HG03196 (cell line): ENCODE data around the gene METTL16.

Experiments used
- ATAC-seq: cut with Tn5 transposase; IDR thresholded peaks from one replicate; pipeline ENCODE4 v1.9.1; 2021; ENCODE audit not compliant: unreplicated experiment

Gene METTL16

DNA sequence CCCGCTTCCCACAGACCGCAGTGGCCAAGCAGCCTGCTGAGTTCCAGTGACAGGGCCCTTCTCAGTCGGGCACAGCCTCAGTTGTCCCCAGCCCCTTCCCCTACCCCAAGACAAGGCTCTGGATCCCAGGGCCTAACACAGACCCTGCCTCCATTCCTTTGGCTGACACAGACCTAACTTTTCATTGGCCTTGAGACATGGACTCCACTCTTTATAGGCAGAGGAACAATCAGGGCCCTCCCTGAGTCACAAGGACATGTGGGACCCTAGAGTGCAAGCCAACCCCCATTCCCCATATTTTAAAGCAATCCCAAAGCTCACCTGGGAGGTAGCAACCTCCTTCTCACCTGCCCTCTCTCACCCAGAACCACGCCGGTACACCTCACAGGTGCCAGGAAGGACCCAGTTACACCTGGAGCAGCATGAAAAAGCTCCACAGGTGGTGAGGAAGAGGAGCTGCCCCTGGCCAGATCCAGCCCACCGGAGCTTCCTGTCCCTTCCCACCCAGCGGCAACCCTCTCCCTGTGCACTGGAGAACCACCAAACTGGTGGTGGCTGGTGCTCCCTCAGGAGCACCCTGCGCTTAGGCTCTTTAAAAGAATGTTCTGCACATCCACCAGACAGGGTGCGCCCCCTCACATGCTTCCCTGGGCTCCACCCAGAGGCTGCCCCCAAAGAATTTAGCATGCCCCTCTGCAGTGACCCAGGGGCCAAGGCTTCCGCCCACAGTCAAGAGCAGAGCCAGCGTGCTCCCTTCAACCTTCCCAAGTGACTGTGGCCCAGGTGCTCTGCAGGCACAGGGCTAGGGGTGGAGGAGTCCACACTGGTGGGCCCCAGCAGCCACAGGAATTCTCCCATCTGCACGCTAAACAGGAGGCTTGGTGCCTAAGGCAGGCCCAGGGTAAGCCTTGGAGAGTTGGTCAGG lies 114.2 kb downstream of the METTL16 start:
- no peak for ATAC-seq

DNA sequence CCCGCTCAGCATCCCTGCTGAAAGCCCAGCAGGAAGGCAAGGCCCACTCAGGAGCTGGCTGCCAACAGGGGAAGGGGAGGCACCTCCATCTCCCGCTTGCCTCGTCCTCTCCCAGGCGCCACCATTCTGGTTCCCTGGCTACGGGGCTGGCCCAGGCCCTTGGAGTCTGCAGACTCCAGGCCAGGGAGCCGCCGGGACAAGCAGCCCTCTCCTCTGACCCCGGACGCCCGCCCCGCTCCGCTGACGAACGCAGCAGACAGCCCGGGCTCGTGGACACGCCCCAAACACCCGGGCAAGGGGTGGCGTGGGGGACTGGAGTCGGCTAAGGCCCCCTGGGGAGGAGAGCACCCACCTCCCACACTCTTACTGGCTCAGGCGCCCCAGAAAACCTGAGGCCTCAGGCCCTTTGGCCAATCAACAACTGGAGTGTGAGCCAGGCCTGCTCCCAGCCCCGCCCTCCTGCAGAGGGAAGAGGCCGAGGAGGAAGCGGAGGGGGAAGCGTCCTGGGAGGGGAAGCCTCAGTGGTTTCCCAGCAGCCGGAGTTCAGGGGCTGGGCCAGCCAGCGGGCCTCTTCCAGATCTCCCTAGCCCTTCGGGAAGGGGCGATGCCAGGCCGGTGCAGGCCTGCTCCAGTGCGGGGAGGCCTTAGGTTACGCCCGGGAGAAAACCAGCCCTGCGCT lies 115.0 kb downstream of the METTL16 start:
- ATAC-seq, result no peak

GRCh38 chr17:2396192-2396567 lies 115.5 kb downstream of the METTL16 start:
- ATAC-seq, result no peak

GRCh38 chr17:2395258-2396181 lies 116.2 kb downstream of the METTL16 start:
- no peak for ATAC-seq

- no peak for ATAC-seq
These were observed 116.9 kb downstream of the METTL16 start for GRCh38 chr17:2394775-2395201.

DNA sequence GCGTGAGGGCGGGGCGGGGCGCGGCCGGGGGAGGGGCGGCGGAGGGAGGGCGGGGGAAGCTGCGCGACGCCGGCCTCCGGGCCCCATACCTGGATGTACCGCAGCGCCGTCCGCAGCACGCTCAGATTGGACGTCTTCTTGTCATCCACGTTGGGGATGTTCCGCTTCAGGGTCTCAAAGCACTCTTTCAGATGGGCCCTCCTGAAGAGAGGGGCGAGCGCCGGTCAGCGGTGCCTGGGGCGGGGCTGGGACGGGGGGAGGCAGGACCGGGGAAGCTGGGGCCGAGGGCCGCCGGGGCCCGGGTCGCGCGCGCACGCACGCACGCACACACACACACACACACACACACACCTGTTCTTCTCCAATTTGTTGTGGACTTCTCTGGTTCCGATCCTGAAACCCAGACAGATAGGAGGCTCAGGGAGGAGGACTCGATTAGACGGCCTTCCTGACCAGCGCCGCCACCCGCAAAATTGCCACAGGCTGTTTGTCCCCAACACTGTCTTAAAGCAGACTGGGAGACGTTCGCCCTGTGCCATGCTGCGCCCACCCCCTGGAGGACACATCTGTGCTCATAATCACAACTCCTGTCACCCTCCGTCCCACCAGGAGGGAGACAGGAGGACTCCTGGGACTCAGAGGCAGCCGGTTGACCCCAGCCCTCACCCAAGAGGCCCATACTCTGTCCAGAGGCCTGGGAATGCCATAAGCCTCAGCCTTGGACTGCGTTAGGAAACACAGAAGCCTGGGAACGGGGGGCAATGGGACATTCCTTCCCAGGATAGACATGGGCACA lies 117.5 kb downstream of the METTL16 start:
- no peak for ATAC-seq

DNA sequence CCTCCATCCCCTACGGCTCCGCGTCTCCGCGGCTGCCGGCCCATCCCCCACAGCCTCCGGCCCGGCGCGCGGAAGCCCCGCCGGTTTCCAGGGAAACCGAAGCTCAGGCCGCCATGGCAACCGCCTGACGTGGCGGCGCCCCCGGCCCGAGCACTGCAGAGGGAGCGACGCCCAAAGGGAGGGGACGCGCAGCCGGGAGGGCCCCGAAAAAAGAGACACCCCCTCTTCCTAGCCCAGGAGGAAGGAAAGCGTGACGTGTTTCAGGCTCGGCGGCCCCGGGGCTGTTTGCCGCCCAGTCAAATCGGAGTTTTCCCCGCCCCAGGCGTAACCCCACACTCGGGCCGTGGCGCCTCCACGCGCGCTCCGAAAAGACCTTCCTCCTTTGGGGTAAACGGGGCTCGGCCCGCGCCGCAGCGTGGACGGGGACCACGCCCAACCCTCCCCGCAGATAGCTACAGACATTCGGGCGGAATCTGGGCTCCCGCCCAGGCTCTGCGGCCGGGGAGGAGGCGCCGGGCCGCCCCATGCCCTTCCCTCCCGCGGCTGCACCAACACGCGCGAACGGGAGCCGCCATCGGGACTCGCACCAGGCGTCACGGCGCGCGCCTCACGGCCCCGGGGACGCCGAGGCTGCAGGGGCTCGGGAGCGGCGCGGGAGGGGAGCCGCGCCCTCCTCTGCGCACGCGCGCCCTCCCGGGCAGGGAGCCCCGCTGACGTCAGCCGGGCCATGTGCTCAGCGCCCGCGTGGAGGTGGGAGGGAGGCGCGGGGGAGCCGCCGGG lies 118.3 kb downstream of the METTL16 start:
- ATAC-seq, result peak; percentile 28

- ATAC-seq, result peak; percentile 54
These were observed 119.2 kb downstream of the METTL16 start for GRCh38 chr17:2392252-2393173.

DNA sequence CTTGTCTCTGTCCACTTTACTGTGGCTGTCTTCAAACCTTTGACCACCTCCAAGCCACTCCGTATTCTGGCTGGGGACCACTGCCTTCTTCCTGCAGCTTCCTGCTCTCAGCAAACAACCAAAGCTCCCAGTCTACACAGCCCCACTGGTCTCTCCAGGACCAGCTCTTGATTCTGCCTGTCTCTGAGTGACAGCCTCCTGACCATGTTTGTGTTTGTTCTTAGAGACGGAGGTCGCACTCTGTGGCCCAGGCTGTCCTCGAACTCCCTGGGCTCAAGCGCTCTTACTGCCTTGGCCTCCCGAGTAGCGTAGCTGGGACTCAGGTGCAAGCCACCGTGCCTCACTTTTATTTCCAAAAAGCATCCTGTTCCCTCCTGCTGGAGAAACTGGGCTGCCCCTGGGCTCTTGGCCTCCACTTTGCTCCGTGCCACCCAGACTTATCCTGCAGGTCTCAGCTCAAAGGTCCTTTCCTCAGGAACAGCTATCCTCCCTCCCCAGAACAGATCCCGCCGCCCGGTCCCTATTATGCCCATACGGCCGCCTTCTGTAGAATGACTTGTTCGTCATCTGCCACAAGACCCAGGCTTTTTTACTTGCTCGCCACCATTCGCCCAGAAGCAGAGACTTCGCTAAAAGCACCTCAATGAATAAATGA lies 120.0 kb downstream of the METTL16 start:
- no peak for ATAC-seq

DNA sequence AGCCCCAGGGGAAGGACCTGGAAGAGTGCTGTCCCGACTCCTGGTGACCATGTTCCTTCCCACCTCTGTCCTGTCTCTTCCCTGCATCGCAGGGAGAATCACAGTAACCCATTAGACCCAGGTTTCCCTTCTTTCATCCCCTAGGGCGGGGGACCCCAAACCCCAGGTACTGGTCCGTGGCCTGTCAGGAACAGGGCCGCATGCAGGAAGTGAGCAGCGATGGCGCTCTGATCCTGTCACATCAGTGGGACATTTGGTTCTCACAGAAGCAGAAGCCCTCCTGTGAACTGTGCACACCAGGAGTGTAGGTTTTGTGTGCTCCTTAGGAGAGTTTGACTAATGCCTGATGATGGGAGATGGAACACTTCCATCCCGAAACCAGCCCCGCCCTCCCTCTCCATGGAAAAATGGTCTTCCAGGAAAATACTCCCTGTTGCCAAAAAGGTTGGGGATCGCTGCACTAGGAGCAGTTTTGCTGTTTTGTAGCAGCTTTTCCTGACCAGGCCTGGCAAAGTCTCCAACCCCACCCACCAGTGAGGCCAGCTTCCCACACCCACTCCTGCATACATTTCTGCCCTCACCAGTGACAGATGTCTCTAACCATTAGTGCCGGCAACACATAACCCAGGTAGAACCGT lies 121.4 kb downstream of the METTL16 start:
- ATAC-seq, result no peak

GRCh38 chr17:2388683-2389055 lies 123.0 kb downstream of the METTL16 start:
- no peak for ATAC-seq

GRCh38 chr17:2388020-2388682 lies 123.5 kb downstream of the METTL16 start:
- no peak for ATAC-seq

GRCh38 chr17:2387086-2388019 lies 124.3 kb downstream of the METTL16 start:
- no peak for ATAC-seq

- no peak for ATAC-seq
These were observed 125.1 kb downstream of the METTL16 start for GRCh38 chr17:2386400-2387085.
